ENCODE measurements around the gene ANKS4B. TPM values are rescaled to one million over a fixed set of nuclear protein-coding genes. Genes with fewer than 3 reads are reported as not detected.
"Not testable (repeated sequence)": the region's sequence is repeated elsewhere in the genome, so short reads cannot be mapped to it uniquely, and the experiment has no call there.

The ANKS4B gene
- total RNA-seq, 3 donors from 2014 or later (not counting 1 experiment from before 2014, with no cell fraction given): 0.10 TPM; not detected in 2

GRCh38 chr16:21244518-21245215 lies 11.2 kb downstream of the ANKS4B start:
- whole genome bisulfite sequencing (ENCODE audit: insufficient coverage): 83% methylated on average over 7 of the region's 7 CpGs

GRCh38 chr16:21248179-21248578 lies 14.7 kb downstream of the ANKS4B start:
- H3K27ac ChIP-seq (ENCODE audit: low read length); H3K36me3 Mint-ChIP-seq; H3K9me3 Mint-ChIP-seq; H3K4me3 ChIP-seq (ENCODE audit: low read length); H3K27ac Mint-ChIP-seq; H3K9me3 ChIP-seq (ENCODE audit: control insufficient read depth, insufficient read depth, low read length); DNase-seq; H3K4me1 ChIP-seq (ENCODE audit: control insufficient read depth, insufficient read depth, low read length); intact Hi-C loops (cut with micrococcal nuclease); ATAC-seq; H3K4me1 Mint-ChIP-seq; H3K36me3 ChIP-seq (ENCODE audit: control insufficient read depth, insufficient read depth, low read length); H3K4me3 Mint-ChIP-seq; H3K27me3 ChIP-seq (ENCODE audit: control insufficient read depth, insufficient read depth, low read length): not testable (repeated sequence)
- WGBS (ENCODE audit: insufficient coverage): 92% methylated on average over 3 of the region's 4 CpGs
- H3K27me3 Mint-ChIP-seq (ENCODE audit: low read depth in 2 of 2): peaks cover 14 to 17% of the 10 kb centered on the region in 2 donors

More at GRCh38 chr16:21244518-21245215, 11.2 kb downstream of the ANKS4B start:
- H3K4me3 Mint-ChIP-seq: no peak overlapping the region
- Histone ChIP-seq H3K4me1 (ENCODE audit: control insufficient read depth, insufficient read depth, low read length) (no peaks in the 10 kb centered on the region), H3K27me3 (ENCODE audit: control insufficient read depth, insufficient read depth, low read length) (no peaks in the 10 kb centered on the region), H3K27ac (ENCODE audit: low read length) (no peak overlapping the region), H3K36me3 (ENCODE audit: control insufficient read depth, insufficient read depth, low read length) (no peaks in the 10 kb centered on the region), H3K9me3 (ENCODE audit: control insufficient read depth, insufficient read depth, low read length) (no peaks in the 10 kb centered on the region), H3K4me3 (ENCODE audit: low read length) (no peak overlapping the region)
- no peaks in the 10 kb centered on the region for H3K36me3 Mint-ChIP-seq
- intact Hi-C loops (cut with micrococcal nuclease): no loop called here
- H3K9me3 Mint-ChIP-seq: no peaks in the 10 kb centered on the region
- no peaks in the 10 kb centered on the region for H3K4me1 Mint-ChIP-seq
- H3K27me3 Mint-ChIP-seq (ENCODE audit: low read depth in 2 of 2): peaks cover 12 to 20% of the 10 kb centered on the region in 2 donors
- no peak for TF ChIP-seq CTCF (IDR thresholded peaks at IDR 0.05)
- H3K27ac Mint-ChIP-seq: no peak overlapping the region
- DNase-seq: no peak
- ATAC-seq: no peak

- H3K27ac Mint-ChIP-seq: no peak overlapping the region
- intact Hi-C loops (cut with micrococcal nuclease): no loop called here
- H3K27me3 Mint-ChIP-seq (ENCODE audit: low read depth in 2 of 2): peaks cover 14 to 19% of the 10 kb centered on the region in 2 donors
- H3K36me3 ChIP-seq (ENCODE audit: control insufficient read depth, insufficient read depth, low read length): no peaks in the 10 kb centered on the region
- ATAC-seq (no peak), DNase-seq (no peak)
- H3K4me3 Mint-ChIP-seq: no peak overlapping the region
- no peak overlapping the region for H3K4me3 ChIP-seq (ENCODE audit: low read length)
- H3K9me3 ChIP-seq (ENCODE audit: control insufficient read depth, insufficient read depth, low read length): no peaks in the 10 kb centered on the region
- 63% methylated on average over 15 of the region's 15 CpGs for WGBS (ENCODE audit: insufficient coverage)
- no peaks in the 10 kb centered on the region for H3K36me3 Mint-ChIP-seq
- H3K27me3 ChIP-seq (ENCODE audit: control insufficient read depth, insufficient read depth, low read length): no peaks in the 10 kb centered on the region
- TF ChIP-seq CTCF (IDR thresholded peaks at IDR 0.05): no peak
- H3K27ac ChIP-seq (ENCODE audit: low read length): no peak overlapping the region
- peaks cover 0 to 5% of the 10 kb centered on the region in 2 donors for H3K4me1 Mint-ChIP-seq
- no peaks in the 10 kb centered on the region for H3K4me1 ChIP-seq (ENCODE audit: control insufficient read depth, insufficient read depth, low read length)
- H3K9me3 Mint-ChIP-seq: no peaks in the 10 kb centered on the region
Measured at GRCh38 chr16:21250072-21250923, 16.8 kb downstream of the ANKS4B start.

- H3K4me3 Mint-ChIP-seq: no peak overlapping the region
- 75% methylated on average over 1 of the region's 3 CpGs for WGBS (ENCODE audit: insufficient coverage)
- no peak for TF ChIP-seq CTCF (IDR thresholded peaks at IDR 0.05)
- H3K36me3 Mint-ChIP-seq: no peaks in the 10 kb centered on the region
- no peak overlapping the region for H3K27ac Mint-ChIP-seq
- no peaks in the 10 kb centered on the region for H3K9me3 Mint-ChIP-seq
- Histone ChIP-seq H3K9me3 (ENCODE audit: control insufficient read depth, insufficient read depth, low read length) (no peaks in the 10 kb centered on the region), H3K36me3 (ENCODE audit: control insufficient read depth, insufficient read depth, low read length) (no peaks in the 10 kb centered on the region), H3K4me1 (ENCODE audit: control insufficient read depth, insufficient read depth, low read length) (no peaks in the 10 kb centered on the region), H3K4me3 (ENCODE audit: low read length) (no peak overlapping the region), H3K27me3 (ENCODE audit: control insufficient read depth, insufficient read depth, low read length) (no peaks in the 10 kb centered on the region), H3K27ac (ENCODE audit: low read length) (no peak overlapping the region)
- no peak for DNase-seq
- peaks cover 15 to 24% of the 10 kb centered on the region in 2 donors for H3K27me3 Mint-ChIP-seq (ENCODE audit: low read depth in 2 of 2)
- no peak for ATAC-seq
- intact Hi-C loops (cut with micrococcal nuclease): no loop called here
- H3K4me1 Mint-ChIP-seq: peaks cover 0 to 5% of the 10 kb centered on the region in 2 donors
Measured at GRCh38 chr16:21253470-21253869, 20.0 kb downstream of the ANKS4B start.

Data from natural killer cell (primary cell).